HepG2 (cell line): Measurements from ENCODE around the gene MEX3D. TPM values are rescaled to one million over a fixed set of nuclear protein-coding genes. Genes with fewer than 3 reads are reported as not detected.

Experiments
- MED1 ChIP-seq: sonication (generic); formaldehyde crosslinking; IDR thresholded peaks from 2 replicates; pipeline ENCODE4 v1.4.0; 2020; ENCODE audit warnings: missing genetic modification reagents
- RBAK ChIP-seq: sonication (generic); formaldehyde crosslinking; IDR thresholded peaks from 2 replicates; pipeline ENCODE4 v1.5.1; 2020; ENCODE audit warnings: mild to moderate bottlenecking, missing genetic modification reagents
- TCF12 ChIP-seq, 2 experiments: fragments of 450-650 bp in 1 of 2; sonication (generic) in 1 of 2; formaldehyde crosslinking in 1 of 2; IDR thresholded peaks; 2 replicates each; pipeline versions ENCODE4 v1.6.1 to v1.8.0; 2017 to 2022; ENCODE audit warnings: antibody characterized with exemption in 1 of 2, mild to moderate bottlenecking in 1 of 2, missing genetic modification reagents in 1 of 2, moderate library complexity in 1 of 2
- ZFP91 ChIP-seq: sonication (generic); formaldehyde crosslinking; IDR thresholded peaks from 2 replicates; pipeline ENCODE4 v1.9.0; 2022; ENCODE audit warnings: missing genetic modification reagents, mild to moderate bottlenecking, borderline replicate concordance
- ZNF512 ChIP-seq: sonication (generic); formaldehyde crosslinking; IDR thresholded peaks from 2 replicates; pipeline ENCODE4 v1.4.0; 2020; ENCODE audit warnings: mild to moderate bottlenecking, missing genetic modification reagents
- ZNF574 ChIP-seq: sonication (generic); formaldehyde crosslinking; IDR thresholded peaks from 2 replicates; pipeline ENCODE4 v1.4.0; 2020; ENCODE audit warnings: missing genetic modification reagents
- polyA plus RNA-seq, 8 experiments: library from polyadenylated mRNA; depleted of rRNA in 3 of 8; stranded (reverse) in 7 of 8; unstranded in 1 of 8; fragments of >200 nt; fragmentation: Illumina TruSeq in 4 of 8; extraction: Trizol in 4 of 8; gene quantifications; 2 replicates each; pipeline versions ENCODE4 v1.2.1 to v1.2.3, GENCODE V29; 2011 to 2016; ENCODE audit warnings: low read depth in 4 of 8, missing spikeins in 1 of 8, mixed read lengths in 1 of 8; ENCODE audit not compliant: insufficient read depth in 1 of 8
- total RNA-seq, 5 experiments: library from RNA; depleted of rRNA; stranded (reverse); fragments of >200 nt; fragmentation: Illumina TruSeq; extraction: Trizol; gene quantifications; 2 replicates each; pipeline ENCODE4 v1.2.3, GENCODE V29; 2016; ENCODE audit warnings: low read depth in 1 of 5

The MEX3D gene
- total and polyA plus RNA-seq, 2 of the 13 experiments (the other 11 are each of a cell fraction or from before 2014, with no cell fraction given), result 3.6 to 17.1 TPM

GRCh38 chr19:1590641-1591397 is 22.7 kb upstream of the MEX3D start (continued):
- TF ChIP-seq TCF12 (IDR thresholded peaks at IDR 0.05) (no peak), TCF12 (CRISPR knock-in tag; IDR thresholded peaks at IDR 0.05) (peak; percentile 57; the same call in 1 of the 2 replicates), RBAK (CRISPR knock-in tag) (no peak), MED1 (CRISPR knock-in tag) (0 out of 2 replicates have a peak, but pooled peaks have one; percentile 17), ZNF574 (CRISPR knock-in tag) (peak; percentile 38; the same call in 1 of the 2 replicates), ZNF512 (CRISPR knock-in tag) (0 out of 2 replicates have a peak, but pooled peaks have one; percentile 11), ZFP91 (CRISPR knock-in tag) (peak; percentile 59; the same call in 1 of the 2 replicates)
- TF ChIP-seq, all 625 proteins: peak for 59
